Measurements from ENCODE around the gene HOXB5.

HOXB5 gene

DNA sequence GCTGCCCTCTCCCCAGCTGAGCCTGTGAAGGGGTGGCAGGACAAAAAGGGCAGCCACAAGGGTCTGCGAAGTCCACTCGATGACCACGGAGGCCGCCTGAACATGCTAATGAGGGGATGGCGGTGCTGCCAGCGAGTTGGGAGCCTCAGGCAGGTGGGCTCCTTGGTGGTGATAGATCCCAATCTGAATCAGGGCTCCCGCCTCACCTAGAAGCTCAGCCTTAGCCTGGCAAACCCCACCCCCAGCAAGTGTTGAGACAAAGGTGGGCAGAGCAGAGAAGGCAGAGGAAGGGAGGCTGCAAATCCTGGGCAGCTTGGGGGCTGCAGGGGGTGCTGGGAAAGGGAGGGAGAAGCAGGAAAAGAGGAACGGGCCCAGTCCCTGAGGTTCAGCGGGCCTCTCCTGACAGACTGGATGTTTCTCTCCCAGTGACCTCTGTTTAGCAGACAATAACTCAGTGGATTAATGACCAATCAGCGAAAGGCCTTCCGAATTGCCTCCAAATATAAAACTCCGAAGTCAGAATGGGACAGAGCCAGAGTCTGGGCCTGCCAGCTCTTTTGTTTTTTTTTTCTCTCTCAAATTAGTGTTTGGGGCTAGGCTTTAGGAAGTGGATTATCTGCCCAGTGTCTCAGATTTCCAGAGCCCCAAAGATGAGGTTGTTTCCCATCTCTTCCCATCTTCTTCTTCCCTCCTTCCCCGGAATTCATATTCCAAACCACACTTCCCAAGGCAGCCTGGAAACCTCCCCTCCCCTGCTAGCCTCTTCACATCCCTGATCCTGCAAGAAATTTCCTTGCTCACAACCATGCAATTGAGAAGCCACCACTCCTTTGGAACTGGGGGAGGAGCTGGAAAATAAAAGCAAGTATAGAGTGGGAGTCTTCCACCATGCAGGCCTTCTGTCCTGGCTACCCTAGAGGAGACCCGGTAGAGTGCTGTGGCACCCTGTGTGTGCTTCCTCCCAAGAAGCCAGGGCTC lies 33.5 kb downstream of the HOXB5 start:
- no peak for TF ChIP-seq CTCF (IDR thresholded peaks at IDR 0.05; ENCODE audit: low read depth, low read length)
- DNase-seq (ENCODE audit: low read depth in 2 of 2): no peak
- no peak overlapping the region for H3K4me3 ChIP-seq (replicated peaks in 1 of 2; ENCODE audit: low read depth in 2 of 2, low read length in 2 of 2)

GRCh38 chr17:48559122-48559839 lies 34.3 kb downstream of the HOXB5 start:
- no peak for DNase-seq (ENCODE audit: low read depth in 2 of 2)
- TF ChIP-seq CTCF (IDR thresholded peaks at IDR 0.05; ENCODE audit: low read depth, low read length): no peak
- H3K4me3 ChIP-seq (replicated peaks in 1 of 2; ENCODE audit: low read depth in 2 of 2, low read length in 2 of 2): no peak overlapping the region

- no peak overlapping the region for H3K4me3 ChIP-seq (replicated peaks in 1 of 2; ENCODE audit: low read depth in 2 of 2, low read length in 2 of 2)
- TF ChIP-seq CTCF (IDR thresholded peaks at IDR 0.05; ENCODE audit: low read depth, low read length): no peak
- DNase-seq (ENCODE audit: low read depth in 2 of 2): no peak
Observed at GRCh38 chr17:48558831-48559121, 34.8 kb downstream of the HOXB5 start.

- no peak for TF ChIP-seq CTCF (IDR thresholded peaks at IDR 0.05; ENCODE audit: low read depth, low read length)
- DNase-seq (ENCODE audit: low read depth in 2 of 2): no peak
- H3K4me3 ChIP-seq (replicated peaks in 1 of 2; ENCODE audit: low read depth in 2 of 2, low read length in 2 of 2): no peak overlapping the region
Observed at GRCh38 chr17:48558057-48558830, 35.3 kb downstream of the HOXB5 start.

GRCh38 chr17:48556576-48557401 lies 36.8 kb downstream of the HOXB5 start:
- no peak overlapping the region for H3K4me3 ChIP-seq (replicated peaks in 1 of 2; ENCODE audit: low read depth in 2 of 2, low read length in 2 of 2)
- no peak for DNase-seq (ENCODE audit: low read depth in 2 of 2)
- TF ChIP-seq CTCF (IDR thresholded peaks at IDR 0.05; ENCODE audit: low read depth, low read length): no peak

DNA sequence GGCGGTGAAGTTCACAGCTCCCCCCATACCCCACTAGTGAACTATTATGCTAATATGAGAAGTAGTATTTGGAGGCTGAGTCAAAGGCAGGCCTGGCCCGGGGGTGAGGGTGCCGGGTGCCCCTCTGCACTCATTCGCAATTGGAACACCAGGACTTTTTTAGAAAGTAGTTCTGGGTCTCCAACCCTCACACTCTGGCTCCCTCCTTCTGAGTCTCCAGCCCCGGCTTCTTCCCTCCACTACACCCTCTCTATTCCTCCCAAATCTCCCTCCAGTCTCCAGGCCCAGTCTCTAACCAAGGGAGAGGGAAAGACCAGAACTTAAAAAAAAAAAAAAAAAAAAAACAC lies 37.4 kb downstream of the HOXB5 start:
- no peak for TF ChIP-seq CTCF (IDR thresholded peaks at IDR 0.05; ENCODE audit: low read depth, low read length)
- H3K4me3 ChIP-seq (replicated peaks in 1 of 2; ENCODE audit: low read depth in 2 of 2, low read length in 2 of 2): no peak overlapping the region
- DNase-seq (ENCODE audit: low read depth in 2 of 2): no peak

All from cardiac fibroblast (primary cell).